ENCODE measurements around the gene PDSS2.
A peak's percentile ranks its signal among the peaks of the same experiment; 100 is the strongest.
"Not testable (repeated sequence)": the region's sequence is repeated elsewhere in the genome, so short reads cannot be mapped to it uniquely, and the experiment has no call there.

Gene PDSS2

GRCh38 chr6:107488875-107489635, 29.7 kb upstream of the PDSS2 start:
- no peak for TF ChIP-seq CTCF (IDR thresholded peaks at IDR 0.05; ENCODE audit: borderline replicate concordance, control extremely low read depth, extremely low read depth, insufficient read depth, missing control alignments)
- in situ Hi-C loops (cut with MboI; ENCODE audit: low sequenced_read_pairs, unreplicated experiment) = no loop called here
- peak; percentile 56 for DNase-seq (ENCODE audit: low spot score)

GRCh38 chr6:107488174-107488874, 29.0 kb upstream of the PDSS2 start:
- in situ Hi-C loops (cut with MboI; ENCODE audit: low sequenced_read_pairs, unreplicated experiment) = no loop called here
- peak; percentile 18 for DNase-seq (ENCODE audit: low spot score)
- no peak for TF ChIP-seq CTCF (IDR thresholded peaks at IDR 0.05; ENCODE audit: borderline replicate concordance, control extremely low read depth, extremely low read depth, insufficient read depth, missing control alignments)

GRCh38 chr6:107485157-107485556, 25.8 kb upstream of the PDSS2 start:
- TF ChIP-seq CTCF (IDR thresholded peaks at IDR 0.05; ENCODE audit: borderline replicate concordance, control extremely low read depth, extremely low read depth, insufficient read depth, missing control alignments) = no peak
- in situ Hi-C loops (cut with MboI; ENCODE audit: low sequenced_read_pairs, unreplicated experiment) = no loop called here
- DNase-seq (ENCODE audit: low spot score) = no peak

DNA sequence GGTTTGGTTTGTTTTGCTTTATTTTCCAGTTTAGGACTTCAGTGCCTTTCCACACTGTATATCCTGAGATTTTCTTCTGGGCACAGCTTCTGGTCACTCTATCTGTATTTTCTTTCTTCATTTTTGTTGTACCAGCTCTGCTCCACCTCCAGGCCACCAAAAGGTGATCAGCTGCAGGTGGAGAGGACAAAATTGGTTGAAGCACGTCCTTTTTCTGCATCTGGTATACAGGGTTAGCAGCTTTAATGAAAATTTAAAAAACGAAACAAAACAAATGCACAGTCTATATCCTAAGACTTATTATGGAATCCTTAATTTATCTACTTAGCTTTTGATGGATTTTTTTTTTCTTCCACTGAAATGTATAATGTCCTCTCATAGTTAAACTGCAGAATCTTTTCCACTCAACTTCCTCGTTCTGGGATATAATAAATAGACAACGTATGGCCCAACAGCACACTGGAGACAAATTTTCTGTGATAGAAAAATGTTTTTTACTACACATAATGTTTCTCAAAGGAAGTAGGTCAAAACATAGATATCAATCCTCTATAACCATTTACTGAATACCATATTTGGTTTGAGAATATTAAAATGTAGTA, 19.8 kb upstream of the PDSS2 start:
- no peak for DNase-seq (ENCODE audit: low spot score)
- in situ Hi-C loops (cut with MboI; ENCODE audit: low sequenced_read_pairs, unreplicated experiment) = no loop called here
- no peak for TF ChIP-seq CTCF (IDR thresholded peaks at IDR 0.05; ENCODE audit: borderline replicate concordance, control extremely low read depth, extremely low read depth, insufficient read depth, missing control alignments)

GRCh38 chr6:107475826-107476225, 16.5 kb upstream of the PDSS2 start:
- in situ Hi-C loops (cut with MboI; ENCODE audit: low sequenced_read_pairs, unreplicated experiment); DNase-seq (ENCODE audit: low spot score): not testable (repeated sequence)

DNA sequence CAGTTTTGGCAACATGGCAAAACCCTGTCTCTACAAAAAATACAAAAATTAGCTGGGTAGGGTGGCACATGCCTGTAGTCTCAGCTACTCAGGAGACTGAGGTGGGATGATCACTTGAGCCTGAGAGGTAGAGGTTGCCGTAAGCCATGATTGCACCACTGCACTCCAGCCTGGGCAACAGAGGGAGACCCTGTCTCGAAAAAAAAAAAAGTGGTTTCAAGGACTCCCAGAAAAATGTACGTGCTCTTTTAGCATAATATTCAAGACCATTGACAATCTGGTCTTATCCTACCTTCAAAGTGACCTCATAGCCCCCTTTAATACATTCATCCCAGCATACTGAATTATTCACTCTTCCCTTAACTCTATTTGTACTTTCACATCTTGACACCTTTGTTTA, 16.0 kb upstream of the PDSS2 start:
- DNase-seq (ENCODE audit: low spot score); in situ Hi-C loops (cut with MboI; ENCODE audit: low sequenced_read_pairs, unreplicated experiment): not testable (repeated sequence)

GRCh38 chr6:107473660-107474059, 14.3 kb upstream of the PDSS2 start:
- in situ Hi-C loops (cut with MboI; ENCODE audit: low sequenced_read_pairs, unreplicated experiment) = no loop called here

More at GRCh38 chr6:107473660-107474059, 14.3 kb upstream of the PDSS2 start:
- no peak for TF ChIP-seq CTCF (IDR thresholded peaks at IDR 0.05; ENCODE audit: borderline replicate concordance, control extremely low read depth, extremely low read depth, insufficient read depth, missing control alignments)
- no peak for DNase-seq (ENCODE audit: low spot score)

Data from GM13976 (cell line).